Ovary (tissue), 3 donors: ENCODE results near the gene KRTAP5-2.

Source experiments
- CTCF ChIP-seq, 3 donors: fragments of 450-650 bp in 2 of 3; fragments of 200-600 bp in 1 of 3; IDR thresholded peaks; one replicate each; pipeline versions ENCODE4 v1.5.1 to v1.8.0; 2016 to 2022; ENCODE audit warnings: antibody characterized with exemption in 3 of 3, mild to moderate bottlenecking in 1 of 3
- EP300 ChIP-seq: sonication (generic); formaldehyde crosslinking; IDR thresholded peaks from one replicate; pipeline ENCODE4 v1.6.1; 2017; ENCODE audit warnings: antibody characterized with exemption
- POLR2A ChIP-seq: fragments of 450-650 bp; IDR thresholded peaks from one replicate; pipeline ENCODE4 v1.6.1; 2017; ENCODE audit warnings: antibody characterized with exemption, mild to moderate bottlenecking, moderate library complexity
- donor health status: DM: no; HTN: no; CAD: no.

GRCh38 chr11:1629326-1630185 is 31.5 kb upstream of the KRTAP5-2 start, which contains the start of gene KRTAP5-5:
- TF ChIP-seq CTCF (IDR thresholded peaks at IDR 0.05), result no peak
- TF ChIP-seq POLR2A, result no peak
- no peak for TF ChIP-seq EP300
